ENCODE results near the gene BBS10.
"Not testable (repeated sequence)": the region's sequence is repeated elsewhere in the genome, so short reads cannot be mapped to it uniquely, and the experiment has no call there.

BBS10 gene

DNA sequence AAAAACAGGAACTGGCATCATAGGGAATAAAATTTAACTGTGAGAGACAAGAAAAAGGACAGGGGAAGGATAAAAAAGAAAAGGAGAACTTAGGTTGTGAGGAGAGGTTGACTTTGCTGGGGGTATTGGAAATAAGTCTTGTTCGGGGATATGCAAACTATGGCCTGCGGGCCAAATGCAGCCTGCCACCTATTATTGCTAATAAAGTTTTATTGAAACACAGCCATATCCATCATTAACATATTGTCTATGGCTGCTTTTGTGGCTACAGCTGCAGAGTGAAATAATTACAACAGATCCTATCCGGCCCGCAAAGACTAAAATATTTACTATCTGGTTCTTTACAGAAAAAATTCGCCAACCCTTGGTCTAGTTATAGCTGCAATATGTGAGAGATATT, 18.6 kb downstream of the BBS10 start:
- no peak for DNase-seq (ENCODE audit: low spot score)

DNA sequence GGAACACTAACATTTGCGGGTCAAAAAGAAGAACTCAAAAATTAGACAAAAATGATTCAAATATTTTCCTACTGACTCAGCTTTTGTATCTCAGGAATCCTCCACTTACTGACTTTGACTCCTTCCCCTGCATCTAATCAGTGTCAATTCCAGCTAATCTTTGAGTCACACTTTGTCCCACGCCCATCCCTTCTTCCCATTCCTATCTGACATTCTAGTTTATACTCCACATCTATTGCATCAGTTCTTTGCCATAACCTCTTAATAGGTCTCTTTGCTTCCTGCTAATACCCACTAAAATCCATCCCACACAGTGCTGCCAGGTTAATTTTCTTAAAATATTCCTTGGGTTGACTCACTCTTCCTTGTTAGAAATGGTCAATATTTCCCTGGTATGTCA, 19.1 kb downstream of the BBS10 start:
- no peak for DNase-seq (ENCODE audit: low spot score)

DNA sequence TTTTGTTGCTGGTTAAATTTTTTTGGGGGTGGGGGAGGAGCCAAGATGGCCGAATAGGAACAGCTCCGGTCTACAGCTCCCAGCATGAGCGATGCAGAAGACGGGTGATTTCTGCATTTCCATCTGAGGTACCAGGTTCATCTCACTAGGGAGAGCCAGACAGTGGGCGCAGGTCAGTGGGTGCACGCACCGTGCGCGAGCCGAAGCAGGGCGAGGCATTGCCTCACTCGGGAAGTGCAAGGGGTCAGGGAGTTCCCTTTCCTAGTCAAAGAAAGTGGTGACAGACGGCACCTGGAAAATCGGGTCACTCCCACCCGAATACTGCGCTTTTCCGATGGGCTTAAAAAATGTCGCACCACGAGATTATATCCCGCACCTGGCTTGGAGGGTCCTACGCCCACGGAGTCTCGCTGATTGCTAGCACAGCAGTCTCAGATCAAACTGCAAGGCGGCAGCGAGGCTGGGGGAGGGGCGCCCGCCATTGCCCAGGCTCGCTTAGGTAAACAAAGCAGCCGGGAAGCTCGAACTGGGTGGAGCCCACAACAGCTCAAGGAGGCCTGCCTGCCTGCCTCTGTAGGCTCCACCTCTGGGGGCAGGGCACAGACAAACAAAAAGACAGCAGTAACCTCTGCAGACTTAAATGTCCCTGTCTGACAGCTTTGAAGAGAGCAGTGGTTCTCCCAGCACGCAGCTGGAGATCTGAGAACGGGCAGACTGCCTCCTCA, 28.5 kb downstream of the BBS10 start:
- not testable (repeated sequence) for DNase-seq (ENCODE audit: low spot score)

DNA sequence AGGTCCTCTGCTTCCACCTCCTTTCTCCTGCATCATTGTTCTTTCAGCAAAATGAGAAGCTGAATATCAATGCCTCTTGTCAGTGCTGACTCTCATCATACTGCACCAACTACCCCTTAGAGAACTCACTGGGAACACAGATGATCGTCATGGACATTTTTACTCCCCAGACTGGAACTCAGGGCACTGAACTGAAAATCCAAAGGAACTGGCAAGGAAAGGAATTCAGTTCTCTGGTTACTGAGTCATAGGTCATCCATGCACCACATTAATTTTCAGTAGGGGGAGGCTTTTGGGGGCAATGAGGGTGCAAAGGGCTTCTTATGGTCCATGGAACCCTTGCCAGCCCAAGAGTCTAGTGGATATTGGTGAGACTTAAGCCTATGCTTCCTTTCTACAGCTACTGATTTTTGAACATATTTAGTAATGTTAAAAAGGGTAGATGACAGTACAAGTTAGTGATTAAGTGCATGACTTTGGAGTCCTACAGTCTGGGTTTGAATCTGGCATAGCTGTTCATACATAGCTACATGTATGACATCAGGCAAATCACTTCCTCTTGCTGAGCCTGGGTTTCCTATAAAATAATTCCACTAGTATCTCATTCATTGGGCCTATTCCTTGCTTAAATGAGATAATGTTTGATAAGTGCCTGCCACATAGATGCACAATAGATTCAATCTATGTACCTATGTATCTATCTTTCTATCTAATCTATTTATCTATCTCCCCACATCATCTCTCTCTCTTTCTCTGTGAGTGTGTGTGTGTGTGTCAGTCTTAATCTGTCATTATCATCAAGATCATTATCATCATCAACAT, 29.2 kb downstream of the BBS10 start:
- DNase-seq (ENCODE audit: low spot score): no peak

- DNase-seq (ENCODE audit: low spot score): no peak
Observed at GRCh38 chr12:76317976-76318375, 30.2 kb downstream of the BBS10 start.

GRCh38 chr12:76316468-76316867, 31.7 kb downstream of the BBS10 start:
- DNase-seq (ENCODE audit: low spot score): no peak

DNA sequence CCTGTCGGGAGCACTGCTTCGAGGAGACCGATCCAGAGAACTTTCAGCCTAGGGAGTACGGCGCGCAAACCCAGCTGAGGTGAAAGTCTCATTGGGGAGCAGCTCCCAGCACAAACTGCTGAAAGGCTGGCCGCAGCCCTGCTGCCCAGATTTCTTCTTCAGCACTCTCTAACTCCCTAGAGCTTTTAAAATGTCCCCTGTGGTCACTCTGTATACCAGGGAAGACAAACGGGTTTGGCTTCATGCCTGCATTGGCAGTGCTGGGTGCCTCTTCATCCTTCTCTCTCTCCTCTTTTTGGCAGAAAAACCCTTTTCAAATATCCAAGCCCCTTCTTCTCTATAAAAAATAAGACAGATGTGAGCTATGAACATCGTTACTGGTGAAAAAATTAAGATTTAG, 34.9 kb downstream of the BBS10 start:
- DNase-seq (ENCODE audit: low spot score): no peak

DNA sequence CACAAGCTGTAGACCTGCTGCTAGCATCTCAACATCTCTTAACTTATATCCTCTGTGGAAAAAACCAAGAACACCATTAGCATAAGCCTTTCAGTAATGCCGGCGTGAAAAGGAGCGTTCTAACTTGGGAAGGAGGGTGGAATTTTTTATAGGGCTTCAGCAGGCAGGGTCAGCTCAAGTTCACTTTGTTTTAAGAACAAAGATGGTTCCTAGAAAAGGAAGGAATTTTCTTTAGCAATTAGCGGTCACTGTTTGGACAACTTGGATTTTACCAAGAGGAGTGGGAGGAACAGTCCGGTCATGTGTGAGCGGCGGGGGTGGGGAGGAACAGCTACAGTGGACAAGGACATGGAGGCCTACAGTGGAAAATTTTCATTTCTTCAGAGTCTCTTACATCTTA, 35.9 kb downstream of the BBS10 start:
- DNase-seq (ENCODE audit: low spot score): no peak

GRCh38 chr12:76311796-76312195, 36.4 kb downstream of the BBS10 start:
- DNase-seq (ENCODE audit: low spot score): no peak

DNA sequence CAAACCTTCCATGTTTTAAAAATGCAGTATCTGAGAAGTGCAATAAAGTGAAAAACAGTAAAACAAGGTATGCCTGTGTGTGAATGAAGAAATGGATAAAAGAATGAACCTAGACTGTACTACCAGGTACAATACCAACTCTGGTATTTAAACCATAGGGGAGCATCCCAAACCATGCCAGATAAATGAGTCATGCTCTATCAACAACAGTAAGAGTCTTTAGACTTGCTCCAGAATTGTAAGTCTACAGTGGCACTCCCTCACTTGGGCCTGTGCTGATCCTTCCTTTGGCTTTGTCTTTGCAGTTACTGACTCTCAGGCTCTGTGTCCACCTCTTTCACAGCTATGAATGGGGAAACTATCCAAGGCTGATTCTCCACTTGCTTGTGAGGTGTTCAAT, 38.1 kb downstream of the BBS10 start:
- no peak for DNase-seq (ENCODE audit: low spot score)

DNA sequence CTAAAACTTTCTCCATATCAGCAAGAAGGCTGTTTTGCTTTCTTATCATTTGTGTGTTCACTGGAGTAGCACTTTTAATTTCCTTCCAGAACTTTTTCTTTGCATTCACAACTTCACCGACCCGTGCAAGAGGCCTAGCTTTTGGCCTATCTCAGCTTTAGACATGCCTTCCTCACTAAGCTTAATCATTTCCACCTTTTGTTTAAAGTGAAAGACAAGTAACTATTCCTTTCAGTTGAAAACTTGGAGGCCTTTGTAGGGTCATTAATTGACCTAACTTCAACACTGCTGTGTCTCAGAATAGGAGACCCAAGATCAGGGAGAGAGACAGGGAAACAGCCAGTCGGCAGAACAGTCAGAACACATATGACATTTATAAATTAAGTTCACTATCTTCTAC, 39.3 kb downstream of the BBS10 start:
- no peak for DNase-seq (ENCODE audit: low spot score)

DNA sequence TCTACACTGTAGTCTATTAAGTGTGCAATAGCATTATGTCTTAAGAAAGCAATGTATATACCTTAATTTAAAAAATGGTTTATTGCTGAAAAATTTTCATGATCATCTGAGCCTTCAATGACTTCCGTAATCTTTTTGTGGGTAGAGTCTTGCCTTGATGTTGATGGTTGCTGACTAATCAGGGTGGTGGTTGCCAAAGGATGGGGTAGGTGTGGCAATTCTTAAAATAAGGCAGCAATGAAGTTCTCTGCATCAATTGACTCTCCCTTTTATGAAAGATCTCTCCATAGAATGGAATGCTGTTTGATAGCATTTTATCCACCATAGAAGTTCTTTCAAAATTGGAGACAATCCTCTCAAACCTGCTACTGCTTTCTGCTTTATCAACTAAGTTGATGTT, 41.1 kb downstream of the BBS10 start:
- DNase-seq (ENCODE audit: low spot score): no peak

- no peak for DNase-seq (ENCODE audit: low spot score)
Observed at GRCh38 chr12:76303989-76304460, 44.2 kb downstream of the BBS10 start.

DNA sequence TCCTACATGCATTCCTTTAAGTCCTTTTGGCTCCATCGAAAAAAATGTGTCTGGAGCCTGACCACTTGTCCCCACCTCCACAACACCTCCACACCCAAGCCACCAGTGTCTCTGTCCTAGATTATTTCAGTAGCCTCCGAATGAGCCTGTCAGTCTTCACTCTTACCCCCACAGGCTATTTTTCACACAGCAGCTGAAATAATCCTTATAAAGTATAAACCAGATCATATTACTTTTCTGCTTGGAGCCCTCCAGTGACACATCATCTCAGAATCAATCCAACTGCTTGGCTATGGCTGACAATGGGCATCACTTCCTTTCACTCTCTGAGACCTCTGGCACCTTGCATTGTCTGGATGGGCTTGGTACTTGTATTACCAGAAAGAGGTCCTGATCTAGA, 44.9 kb downstream of the BBS10 start:
- no peak for DNase-seq (ENCODE audit: low spot score)

- no peak for DNase-seq (ENCODE audit: low spot score)
Observed at GRCh38 chr12:76300297-76300665, 47.9 kb downstream of the BBS10 start.

DNA sequence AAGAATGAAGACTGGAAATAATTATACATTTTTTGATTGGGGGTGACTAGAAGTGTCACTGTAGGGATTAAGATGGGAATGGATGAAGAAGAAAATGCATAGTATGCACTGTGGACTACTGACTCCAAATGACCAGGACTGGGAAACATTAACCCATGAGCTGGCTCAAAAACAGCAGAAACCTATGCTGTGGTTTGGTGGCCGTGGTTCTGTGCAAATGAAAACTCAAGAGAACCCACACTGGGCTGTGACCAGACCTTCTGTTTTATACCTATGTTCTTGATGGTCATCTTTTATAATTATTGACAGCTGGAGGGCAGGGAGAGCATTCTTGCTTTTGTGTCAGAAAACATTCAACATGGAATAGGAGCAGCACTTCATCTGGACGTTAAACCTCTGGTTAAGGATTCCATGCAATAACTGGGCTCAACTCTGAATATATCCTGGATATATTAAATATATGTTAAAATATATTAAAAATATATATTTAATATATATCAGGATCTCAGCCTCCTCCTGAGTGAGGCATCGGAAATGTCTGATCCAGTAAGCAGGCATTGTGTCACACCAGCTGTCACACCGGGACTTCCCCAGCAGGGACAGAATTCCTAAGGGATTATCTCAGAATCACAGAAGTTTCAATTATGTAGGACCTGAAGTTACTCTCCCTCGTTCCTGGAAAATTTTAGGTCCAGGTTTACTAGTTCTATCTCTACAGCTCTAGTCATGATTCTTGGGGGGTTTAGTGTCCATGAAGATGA, 48.5 kb downstream of the BBS10 start:
- DNase-seq (ENCODE audit: low spot score): no peak

All from hematopoietic multipotent progenitor cell treated with erythropoietin and hydrocortisone succinate and interleukin-3 and kit ligand, for 15 days (in vitro differentiated cells).